GM19372 (cell line): ENCODE measurements around the gene BICD2.

Experiments
- ATAC-seq: cut with Tn5 transposase; IDR thresholded peaks from one replicate; pipeline ENCODE4 v1.9.1; 2021; ENCODE audit warnings: mild to moderate bottlenecking, low read depth, moderate library complexity; ENCODE audit not compliant: unreplicated experiment

BICD2 gene

DNA sequence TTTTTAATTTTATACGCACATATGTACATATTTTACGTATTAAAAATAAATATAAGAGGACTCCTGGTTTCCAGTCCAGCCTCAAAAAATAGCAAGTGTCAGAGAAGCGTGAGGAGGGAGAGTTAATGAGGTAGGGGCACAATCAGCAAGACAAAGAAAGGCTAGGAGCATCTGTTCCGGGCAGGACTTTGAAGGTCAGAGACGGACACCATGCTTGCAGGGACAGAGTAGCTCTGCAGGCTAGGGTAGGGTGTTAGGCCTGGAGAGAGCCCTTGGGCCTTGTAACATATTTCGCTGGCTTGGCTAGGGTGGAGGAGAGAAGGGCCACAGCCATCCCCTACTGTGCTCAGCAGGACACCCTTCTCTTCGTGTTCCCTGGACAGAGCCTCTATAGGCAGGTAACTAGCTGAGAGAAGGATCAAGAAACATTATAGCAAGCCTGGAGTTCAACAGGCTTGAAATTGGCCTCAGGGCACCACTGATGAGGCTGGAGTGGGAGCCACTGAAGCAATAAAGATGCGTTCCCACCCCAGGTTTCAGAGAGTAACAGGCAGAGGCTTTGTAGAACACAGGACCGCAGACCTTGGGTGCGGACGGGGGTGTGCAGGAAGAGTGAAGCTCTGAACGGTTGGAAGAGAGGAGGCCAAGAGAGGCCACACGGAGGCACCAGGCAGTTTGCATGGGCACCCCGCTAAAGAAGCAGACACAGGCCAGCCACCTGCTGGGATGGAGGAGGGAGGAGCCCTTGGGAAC, 85.0 kb downstream of the BICD2 start:
- no peak for ATAC-seq

DNA sequence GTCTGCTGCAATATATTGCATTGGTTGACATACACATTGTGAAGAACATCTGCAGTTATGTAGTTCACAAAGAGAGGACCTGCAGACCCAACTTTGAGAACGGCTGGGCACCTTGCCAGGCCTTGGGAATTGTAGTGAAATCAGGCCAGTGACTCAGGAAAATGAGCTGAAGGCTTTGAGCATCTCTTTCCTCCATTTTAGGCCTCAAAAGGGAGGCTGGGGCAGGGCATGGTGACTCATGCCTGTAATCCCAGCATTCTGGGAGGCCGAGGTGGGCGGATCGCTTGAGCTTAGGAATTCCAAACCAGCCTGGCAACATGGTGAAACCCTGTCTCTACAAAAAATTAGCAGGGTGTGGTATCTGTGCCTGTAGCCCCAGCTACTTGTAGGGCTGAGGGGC, 93.3 kb downstream of the BICD2 start:
- no peak for ATAC-seq

DNA sequence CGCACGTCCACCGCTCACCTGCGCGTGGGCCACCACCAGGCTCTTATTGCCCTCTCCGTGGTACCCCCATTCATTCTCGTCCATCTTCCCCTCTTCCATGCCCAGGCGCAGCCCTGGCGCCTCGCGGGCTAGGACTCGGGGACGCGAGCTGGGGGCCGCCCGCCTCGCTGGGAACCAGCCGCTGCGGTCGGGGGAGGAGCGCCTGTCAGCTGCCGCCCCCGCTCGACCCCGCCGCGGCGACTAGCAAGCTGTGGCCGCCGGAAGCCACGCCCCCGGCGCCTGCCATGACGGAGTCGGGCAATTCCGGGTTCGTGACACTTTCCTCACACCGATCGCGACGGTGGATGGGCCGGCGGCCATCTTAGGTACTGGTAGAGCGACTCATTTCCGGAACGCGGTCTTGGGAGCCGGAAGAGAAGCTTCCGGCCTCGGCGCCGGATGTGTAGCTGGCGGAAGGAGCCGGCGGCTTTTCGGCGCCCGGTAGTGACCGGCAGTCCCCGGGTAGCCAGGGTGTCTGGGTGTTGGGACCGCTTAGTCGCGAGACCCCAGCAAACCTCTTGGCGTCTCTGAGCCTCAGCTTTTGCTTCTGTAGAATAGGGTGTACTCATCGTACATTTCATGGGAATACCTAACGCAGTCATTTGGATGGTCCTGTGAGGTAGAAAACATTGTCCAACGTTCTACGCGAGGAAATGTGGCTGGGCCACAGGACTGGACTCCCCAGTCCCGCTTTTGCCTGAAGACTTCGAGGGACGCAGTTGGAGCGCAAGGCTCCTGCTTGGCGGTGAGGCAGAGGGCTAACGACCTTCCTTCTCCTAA, 94.5 kb downstream of the BICD2 start, which contains the start of gene IPPK:
IPPK (minus strand) TSS at position 242 of the 819 bp plus-strand sequence; CDS start at position 99, 143 bp downstream.
- ATAC-seq = peak; percentile 93

GRCh38 chr9:92669527-92669889, 95.1 kb downstream of the BICD2 start:
- no peak for ATAC-seq

- ATAC-seq = no peak
Observed at GRCh38 chr9:92668746-92669526, 95.7 kb downstream of the BICD2 start.

DNA sequence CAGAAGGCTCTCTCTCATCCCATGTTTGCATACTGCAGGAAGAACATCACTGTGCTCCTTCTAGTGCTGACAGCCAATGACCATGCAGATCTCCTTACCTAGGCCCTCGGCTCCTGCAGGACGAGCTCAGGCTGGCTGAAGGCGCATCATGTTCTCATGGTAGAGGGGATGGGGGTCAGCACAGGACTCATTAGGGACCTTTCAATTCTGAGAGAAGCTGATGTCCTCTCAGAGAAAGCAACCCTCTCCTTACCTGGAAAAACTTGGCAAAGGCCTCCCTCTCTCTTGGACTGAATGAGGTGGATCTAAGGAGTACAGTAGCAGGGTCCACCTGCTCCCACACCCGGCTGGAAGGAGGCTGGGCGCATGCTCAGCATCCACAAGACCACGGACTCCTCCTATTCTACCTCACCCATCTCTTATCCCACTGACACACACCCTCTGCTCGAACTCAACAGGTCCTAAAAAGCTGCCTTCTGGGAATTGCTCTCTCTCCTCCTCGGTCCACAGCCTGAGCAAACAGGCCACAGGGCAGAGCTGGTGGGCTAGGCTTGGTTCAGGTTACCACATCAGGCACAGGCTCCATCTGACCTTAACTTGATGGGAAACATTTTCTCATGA, 97.6 kb downstream of the BICD2 start:
- no peak for ATAC-seq

GRCh38 chr9:92666236-92666635, 98.4 kb downstream of the BICD2 start:
- no peak for ATAC-seq

- ATAC-seq = no peak
Observed at GRCh38 chr9:92665836-92666235, 98.8 kb downstream of the BICD2 start.

DNA sequence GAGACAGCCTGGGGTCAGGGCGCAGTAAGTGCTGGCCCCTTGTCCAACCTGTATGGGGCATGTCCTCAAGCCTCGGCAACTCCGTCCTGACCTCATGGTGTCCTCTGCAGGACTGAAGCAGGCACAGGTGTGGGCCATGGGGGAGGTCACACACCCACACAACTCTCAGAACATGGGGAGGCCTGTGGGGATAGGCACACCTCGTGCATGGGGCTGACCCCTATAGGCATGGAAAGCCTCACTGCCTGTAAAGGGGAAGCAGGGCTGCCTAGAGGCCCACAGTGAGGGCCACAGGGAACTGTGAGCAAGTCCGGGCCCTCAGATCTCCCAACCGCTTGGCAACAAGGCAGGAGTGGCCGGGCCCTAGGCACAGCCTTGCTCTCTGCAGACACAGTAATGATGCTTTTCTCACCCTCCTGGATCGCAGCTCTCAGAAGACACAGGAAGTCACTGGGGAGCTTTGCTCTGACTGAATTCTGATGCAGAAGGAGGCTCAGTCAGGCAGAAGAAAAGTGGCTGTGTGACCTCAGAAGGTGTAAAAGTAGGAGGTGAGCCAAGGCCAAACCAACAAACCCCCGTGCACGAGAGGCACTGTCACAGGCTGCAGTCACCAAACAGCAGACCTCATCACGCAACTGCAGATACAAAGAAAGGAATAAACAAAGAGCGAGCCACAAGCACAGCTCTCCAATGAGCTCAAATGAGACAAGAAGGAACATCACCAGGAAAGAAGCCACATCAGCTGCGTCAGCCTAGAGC, 100.1 kb downstream of the BICD2 start:
- ATAC-seq = no peak

- ATAC-seq = no peak
Observed at GRCh38 chr9:92663951-92664350, 100.7 kb downstream of the BICD2 start.

- no peak for ATAC-seq
Observed at GRCh38 chr9:92663126-92663525, 101.5 kb downstream of the BICD2 start.

GRCh38 chr9:92661743-92662142, 102.9 kb downstream of the BICD2 start:
- no peak for ATAC-seq
